ENCODE measurements around the gene USP24.

DNA sequence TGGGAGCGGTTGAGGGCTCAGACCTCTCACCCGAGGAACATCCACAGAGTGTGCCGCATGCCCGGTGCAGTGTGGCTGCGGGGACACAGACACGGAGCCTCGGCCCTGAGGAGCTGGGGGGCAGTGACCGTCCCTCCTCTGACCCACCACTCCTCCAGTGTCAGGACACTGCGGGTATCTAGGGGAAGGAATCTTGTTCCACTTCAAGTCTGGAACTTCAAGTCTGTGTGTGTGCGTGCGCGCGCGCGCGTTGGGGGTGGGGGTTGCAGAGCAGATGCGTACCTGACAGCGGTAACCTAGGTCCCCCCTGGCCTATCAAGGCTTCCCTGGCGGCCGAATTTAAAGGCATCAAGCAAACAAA, 158.6 kb downstream of the USP24 start:
- TF ChIP-seq, protein P1, sequence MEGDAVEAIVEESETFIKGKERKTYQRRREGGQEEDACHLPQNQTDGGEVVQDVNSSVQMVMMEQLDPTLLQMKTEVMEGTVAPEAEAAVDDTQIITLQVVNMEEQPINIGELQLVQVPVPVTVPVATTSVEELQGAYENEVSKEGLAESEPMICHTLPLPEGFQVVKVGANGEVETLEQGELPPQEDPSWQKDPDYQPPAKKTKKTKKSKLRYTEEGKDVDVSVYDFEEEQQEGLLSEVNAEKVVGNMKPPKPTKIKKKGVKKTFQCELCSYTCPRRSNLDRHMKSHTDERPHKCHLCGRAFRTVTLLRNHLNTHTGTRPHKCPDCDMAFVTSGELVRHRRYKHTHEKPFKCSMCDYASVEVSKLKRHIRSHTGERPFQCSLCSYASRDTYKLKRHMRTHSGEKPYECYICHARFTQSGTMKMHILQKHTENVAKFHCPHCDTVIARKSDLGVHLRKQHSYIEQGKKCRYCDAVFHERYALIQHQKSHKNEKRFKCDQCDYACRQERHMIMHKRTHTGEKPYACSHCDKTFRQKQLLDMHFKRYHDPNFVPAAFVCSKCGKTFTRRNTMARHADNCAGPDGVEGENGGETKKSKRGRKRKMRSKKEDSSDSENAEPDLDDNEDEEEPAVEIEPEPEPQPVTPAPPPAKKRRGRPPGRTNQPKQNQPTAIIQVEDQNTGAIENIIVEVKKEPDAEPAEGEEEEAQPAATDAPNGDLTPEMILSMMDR (conservative IDR thresholded peaks at IDR 0.05; ENCODE audit: low read depth, low read length), result no peak
- TF ChIP-seq EZH2 (IDR thresholded peaks at IDR 0.05; ENCODE audit: borderline replicate concordance, low read depth, low read length, poor library complexity, severe bottlenecking), result no peak
